Stimulated activated CD8-positive, alpha-beta memory T cell treated with anti-CD3 and anti-CD28 coated beads, Interleukin-7, amount 100 ng/mL, for 1 hour (primary cell): Measurements from ENCODE around the gene CECR2.

Source experiments
- DNase-seq, 2 donors: peaks; one replicate each; pipeline ENCODE4 v3.0.0-alpha.2; 2020; ENCODE audit warnings: low read depth in 2 of 2

The CECR2 gene

DNA sequence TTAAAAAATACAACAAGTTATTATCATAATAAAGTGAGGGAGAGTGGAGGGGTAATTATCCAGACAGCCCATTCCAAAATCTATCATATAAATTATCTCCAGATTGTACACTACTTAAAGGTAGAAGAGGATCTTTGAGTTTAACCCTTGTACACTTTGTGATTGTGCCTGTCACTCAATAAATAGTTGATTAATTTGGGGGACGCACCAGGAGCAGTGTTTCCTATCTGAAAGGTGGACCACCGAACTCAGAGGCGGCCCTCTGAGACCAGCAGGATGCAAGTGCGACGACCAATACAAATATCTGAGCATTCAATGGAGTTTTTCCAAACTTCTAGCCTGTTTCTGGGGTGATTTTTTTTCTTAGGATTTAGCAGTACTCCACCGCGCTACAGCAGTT, 1.1 kb upstream of the CECR2 start:
- no peak for DNase-seq

DNA sequence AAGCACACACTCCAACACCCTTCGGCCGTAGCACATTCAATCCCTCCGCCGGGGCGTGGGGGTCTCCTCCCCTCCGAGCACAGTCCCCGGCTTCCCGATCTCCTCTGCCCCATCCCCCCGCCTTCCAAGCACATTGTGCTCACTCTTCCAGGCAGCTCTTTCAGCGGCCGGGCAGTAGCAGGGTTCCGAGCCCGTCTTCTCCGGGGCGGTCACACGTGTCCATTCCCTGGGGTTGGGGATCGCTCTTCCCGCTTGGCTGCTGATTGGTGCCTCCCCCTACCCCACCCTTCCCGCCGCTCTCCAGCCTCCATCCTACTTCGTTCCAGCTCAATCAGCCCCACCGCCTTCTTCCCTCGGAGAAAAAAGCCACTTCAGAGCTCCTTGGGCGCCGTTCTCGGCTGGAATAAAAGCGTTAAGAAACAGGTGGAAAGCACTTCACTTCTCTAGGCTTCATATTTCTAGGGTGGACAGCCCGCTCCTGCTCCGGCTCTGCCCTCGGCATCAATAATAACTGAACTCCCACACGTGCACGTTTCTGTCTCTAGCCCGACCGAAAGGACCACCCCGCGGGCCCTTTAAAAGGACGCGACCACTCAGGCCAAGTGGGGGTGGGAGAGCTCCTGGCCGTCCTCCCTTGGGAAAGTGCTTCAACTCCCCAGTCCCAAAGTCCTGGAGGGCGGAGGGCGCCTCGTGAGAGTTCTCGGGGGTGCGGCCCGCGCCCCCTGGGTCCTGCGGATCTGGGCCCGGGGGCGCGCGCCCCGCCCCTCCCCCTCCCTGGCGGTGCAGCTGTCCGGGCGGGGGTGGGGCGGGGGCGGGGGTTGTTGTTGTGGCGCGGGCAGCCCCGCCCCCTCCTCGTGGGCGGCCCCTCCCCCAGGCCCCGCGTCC, 464 bp upstream of the CECR2 start:
- no peak for DNase-seq

DNA sequence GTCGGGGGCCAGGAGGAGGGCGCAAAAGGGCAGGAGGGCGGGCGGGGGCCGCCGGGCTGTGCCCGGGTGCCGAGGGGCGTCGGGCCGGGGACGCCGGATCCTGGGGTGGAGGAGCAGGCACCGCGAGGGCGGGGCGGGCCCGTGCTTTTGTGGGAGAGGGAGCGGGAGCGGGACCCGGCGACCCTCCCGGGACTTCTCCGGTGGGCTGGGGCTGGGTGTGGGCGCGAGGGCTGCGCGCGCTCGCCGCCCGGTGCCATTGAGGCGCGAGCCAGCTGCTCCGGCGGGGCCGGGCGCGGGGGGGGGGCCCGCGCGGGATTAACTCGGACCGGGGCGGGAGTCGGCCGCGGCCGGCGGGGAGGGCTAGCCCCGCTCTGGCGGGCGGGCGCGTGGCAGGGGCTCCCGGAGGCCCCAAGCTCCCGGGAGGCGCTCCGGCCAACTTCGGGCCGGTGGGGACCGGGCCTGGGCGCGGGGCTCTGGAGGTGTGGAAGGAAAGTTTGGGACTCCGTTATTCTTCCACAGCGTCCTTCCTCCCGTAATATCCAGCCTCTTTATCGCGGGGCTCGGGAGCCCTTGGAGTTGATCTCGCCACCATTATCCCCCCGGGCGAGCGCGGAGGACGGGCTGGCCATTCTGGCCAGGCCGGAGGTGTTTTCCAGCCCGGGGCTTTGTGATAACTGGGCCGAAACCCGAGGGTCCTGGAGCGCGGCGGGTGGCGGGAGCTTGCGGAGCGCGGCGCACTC, 936 bp downstream of the CECR2 start:
- DNase-seq, result no peak

DNA sequence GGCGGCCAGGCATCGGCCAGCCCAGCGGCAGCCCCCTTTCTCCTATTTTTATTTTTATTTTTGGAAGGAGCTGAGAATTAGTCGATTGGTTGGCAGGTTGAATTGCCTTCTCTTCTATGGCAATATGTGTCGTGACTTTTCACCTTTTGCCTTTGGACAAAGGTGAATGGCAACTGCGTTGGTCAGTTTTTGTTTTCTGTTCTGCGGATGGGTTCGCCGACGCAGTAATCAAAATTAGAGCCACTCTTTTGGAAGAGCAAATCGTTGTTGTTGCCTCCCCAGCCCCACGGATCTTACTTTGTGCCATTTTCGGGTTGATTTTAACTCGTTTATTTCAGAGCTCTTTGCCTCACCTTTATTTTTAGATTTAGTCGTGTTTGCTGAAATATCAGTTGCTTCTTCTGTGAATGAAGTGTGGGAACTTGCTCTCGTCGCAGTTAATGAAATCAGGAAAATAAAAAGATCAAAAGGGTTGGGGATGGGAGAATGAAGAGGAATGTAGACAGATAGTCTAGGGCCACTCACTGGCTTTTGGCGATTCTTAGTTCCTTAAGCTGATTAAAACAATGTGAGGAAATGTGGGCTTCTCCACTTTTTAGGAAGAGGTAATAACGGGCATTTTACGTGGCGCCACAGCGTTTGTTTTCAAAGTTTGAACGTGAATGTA, 1.6 kb downstream of the CECR2 start:
- no peak for DNase-seq

DNA sequence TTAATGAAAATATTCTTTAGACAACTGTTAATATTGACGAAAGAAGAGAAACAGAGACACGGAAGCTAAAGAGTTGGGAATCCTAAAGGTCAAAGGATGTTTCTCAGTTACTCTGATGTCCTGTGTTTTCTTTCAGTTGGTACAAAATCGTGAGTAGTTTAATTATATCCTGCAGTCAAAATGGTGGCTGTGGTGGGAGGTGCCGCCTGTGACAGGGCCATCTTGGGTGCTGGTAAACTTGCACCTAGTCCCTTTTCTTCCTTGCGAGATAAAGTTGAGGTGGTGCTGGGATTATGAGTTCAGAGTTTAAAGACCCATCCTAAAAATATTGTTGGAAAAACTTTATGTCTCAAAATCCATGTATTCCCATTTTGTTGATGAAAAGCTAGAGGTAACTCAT, 2.2 kb downstream of the CECR2 start:
- no peak for DNase-seq

DNA sequence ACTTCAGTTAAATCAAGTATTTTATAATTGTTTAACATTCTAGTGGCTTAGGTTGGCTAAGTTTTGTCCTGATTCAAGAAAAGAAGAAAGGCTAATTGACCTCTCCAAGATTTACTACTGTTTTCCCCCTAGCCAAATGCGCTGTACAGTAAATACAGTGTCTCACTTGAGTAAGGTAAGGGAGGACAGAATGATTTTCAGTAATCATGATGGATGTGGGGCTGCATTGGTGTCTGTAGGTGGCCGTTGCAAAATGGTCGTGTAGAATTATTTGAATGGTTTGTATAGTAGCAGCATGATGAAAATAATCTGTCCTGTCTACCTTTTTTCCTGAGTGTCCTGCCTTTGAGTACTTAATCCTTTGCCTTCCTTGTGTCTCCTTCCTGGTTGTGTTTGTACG, 4.6 kb downstream of the CECR2 start:
- DNase-seq, result no peak

DNA sequence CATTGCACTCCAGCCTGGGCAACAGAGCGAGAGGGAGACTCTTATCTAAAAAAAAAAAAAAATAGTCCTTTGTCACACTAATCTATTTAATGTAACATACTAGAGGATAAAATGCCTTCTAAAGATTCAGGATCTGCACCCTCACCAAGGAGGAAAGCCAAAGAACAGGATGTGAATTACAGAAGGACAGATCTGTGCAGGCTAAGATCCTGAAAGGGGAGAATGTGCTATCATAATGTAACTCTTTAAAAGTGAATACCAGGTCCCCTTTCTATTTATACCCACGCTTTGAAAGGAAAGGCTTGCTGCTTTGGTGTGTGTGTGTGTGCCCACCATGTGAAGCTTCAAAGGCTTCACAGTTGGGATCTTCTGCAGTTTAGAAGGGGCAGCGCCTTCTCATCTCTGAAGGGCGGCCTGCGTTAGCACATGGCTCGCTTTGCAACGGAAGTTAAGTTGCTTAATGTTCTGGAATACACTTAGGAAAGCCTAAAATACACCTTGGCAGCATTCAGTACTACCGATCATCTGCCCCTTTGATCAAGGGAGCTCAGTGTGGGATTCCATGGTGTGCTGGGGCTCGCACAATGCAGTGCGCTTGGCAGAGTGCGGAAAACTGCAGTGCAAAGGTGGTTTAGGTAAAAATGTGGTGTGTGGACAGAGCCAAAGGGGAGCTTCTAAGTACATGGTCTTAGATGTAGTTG, 6.8 kb downstream of the CECR2 start:
- DNase-seq, result no peak

DNA sequence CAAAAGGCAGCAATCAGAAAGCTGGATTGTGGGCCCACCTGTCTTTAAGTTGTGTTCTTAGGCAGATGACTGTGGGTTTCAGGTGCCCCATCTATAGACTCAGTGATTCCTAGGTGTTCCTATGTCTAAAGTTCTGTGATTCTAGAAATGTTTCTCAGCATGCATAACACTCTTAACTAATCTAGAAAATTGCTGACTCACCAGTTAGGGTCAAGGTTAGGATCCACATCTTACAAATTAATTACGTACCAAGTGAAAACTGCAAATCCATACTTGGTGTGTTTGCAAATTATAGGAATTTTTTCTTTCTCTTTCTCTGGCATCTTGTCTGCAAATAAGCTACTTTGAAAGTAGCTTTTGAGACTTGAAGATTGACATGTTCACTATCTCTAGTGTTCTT, 7.7 kb downstream of the CECR2 start:
- no peak for DNase-seq

DNA sequence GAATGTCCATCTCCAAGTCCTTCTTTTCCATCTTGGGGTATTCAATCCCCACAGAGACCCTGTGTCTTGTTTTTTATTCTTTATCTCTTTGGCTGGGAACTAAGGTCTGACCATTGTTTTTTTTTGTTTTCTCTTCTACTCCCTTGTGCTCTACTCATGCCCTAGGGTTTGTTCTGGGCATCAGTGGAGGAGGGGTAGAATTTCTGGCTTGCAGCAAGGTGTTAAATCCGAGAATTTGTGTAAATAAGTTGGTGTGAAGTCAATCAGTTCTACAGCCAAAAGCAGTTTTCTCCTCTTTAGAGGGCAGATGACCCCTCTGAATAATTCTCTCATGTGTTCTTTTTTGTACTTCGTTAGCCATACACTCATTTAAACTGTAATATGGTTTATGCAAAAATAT, 10.7 kb downstream of the CECR2 start:
- no peak for DNase-seq

DNA sequence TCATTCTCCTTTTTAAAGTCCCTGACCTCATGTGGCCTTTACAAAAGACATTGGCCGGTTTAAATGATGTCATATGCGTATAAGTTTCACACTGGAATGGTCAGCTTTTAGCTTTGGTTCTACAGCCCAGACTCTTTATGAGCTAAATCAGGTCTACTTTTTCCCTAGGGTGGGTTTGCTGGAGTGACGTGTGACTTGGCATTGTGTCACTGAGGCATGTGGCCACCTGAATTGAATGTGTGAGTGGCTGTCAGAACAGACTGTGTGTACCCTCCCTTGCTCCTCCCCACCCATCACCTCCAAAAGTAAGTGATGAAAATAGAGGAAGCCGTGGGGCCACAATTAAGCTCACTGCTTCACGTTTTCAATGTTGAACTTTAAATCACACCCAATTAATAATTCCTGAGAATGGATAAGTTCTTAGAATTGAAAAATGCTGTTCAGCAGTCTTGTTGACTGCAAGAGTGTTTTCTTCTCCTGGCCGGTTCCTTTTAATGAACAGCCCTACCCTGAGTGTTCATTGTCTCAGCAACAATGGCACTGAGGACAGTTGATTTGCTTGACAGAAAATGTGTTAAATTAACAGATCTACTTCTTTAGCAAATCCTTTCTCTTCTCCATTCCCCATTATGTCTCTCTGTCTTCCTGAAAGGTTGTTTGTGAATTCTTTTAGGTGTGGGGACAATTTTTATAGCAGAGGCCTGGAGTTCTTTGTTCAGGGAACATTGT, 11.3 kb downstream of the CECR2 start:
- no peak for DNase-seq

DNA sequence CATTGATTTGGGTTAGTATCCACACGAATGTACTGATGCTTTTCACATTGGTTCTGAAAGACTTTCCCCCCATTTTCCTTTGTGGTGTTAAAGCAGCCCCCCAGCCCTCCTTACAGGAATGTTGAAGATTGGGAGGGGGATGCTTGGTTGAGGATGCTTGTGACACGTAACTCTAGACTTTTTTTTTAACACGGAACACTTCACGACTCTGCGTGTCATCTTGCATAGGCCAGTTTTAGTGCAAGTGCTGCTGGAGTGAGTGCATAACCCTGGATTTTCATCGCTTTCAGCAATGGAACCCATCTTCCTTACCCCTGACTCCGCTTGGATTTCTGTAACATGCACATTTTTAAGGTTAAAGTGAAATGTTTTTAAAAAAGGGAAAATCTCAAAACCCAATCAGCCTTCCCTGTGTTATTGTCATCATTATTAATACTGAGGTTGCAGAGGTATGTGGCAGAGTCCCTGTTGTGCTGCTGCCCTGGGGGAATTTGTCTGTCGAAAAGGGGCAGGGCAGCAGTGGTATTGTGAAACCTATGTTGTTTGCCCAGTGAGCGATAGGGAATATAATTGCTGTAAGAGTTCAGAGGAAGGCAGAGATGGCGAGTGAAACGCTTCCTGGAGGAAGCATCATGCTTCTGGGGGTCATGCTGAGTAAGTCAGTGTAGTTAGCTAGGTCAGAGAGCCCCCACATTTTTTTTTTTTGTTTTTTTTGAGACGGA, 12.1 kb downstream of the CECR2 start:
- DNase-seq, result no peak

DNA sequence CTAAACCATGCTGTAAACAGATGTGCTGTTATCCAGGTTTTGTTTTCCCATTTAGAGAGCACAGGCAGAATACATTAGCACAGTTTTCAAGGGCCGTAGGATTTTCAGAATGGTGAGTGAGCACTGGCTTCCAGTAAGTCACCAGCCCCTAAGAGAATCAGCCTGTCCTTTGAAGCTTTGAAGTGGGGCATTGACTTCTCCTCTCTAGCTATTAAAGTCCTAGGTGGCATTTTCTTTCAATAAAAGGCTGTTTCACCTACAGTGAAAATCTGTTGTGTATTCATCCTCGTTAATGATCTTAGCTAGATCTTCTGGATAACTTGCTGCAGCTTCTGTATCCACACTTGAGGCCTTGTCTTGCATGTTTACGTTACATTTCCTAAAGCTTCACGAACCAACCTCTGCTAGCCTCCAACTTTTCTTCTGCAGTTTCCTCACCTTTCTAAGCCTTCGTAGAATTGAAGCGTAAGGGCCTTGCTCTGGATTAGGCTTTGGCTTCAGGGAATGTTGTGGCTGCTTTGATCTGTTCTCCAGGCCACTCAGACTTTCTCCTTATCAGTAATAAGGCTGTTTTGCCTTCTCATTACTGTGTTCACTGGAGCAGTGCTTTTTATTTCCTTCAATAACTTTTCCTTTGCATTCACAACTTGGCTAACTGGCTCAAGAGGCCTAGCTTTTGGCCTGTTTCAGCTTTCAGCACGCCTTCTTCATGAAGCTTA, 15.5 kb downstream of the CECR2 start:
- no peak for DNase-seq

DNA sequence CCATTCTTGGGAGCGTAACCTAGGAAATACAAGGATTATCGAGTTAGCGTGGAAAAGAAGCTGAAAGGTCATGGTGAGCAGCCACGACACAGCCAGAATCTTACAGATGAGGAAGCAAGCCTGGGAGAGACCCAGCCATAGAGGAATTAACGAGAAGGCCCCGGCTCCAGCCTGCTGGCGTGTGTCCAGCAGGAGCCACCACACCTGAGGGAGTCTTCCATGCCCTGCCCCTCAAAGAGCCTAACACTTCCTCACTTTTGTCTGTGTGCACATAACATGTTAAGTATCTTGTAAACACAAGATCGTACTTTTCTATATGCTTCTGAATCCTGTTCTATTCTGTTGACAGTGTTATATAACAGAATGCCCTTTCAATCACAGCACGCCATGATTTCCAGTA, 18.1 kb downstream of the CECR2 start:
- DNase-seq, result no peak

DNA sequence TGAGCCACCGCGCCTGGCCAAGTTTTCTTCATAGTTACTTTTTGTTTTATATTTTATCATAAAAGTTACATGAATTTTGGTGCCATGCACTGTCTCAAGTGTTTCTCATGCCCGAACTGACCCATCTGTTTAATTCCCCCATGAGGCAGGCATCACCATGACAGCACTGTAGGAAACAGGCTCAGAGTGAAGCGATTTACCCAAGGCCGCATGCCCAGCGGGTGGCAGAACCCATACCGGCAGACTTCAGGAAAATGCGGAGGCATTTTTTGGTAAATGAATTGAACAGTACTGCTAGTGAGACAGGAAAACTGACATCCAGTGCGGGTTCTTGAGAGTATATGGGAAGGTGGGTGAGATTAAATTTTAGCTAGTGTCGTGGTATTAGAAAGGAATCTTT, 19.0 kb downstream of the CECR2 start:
- no peak for DNase-seq

DNA sequence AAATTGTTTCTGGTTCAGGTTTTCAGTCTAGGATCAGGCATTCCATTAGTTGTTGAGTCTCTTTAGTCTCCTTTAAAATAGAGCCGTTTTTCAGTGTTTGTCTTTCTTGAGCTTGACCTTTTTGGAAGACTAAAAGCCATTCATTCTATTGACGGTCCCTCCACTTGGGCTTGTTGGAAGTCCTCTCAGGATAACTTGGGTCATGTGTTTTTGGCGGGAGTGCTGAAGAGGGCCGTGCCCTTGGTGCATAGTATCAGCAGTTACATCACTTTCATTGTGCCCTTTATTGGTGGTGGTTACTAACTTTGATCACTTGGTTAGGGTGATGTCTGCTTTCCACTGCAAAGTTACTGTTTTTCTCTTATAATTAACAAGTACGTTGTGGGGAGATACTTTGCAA, 20.8 kb downstream of the CECR2 start:
- DNase-seq, result no peak

DNA sequence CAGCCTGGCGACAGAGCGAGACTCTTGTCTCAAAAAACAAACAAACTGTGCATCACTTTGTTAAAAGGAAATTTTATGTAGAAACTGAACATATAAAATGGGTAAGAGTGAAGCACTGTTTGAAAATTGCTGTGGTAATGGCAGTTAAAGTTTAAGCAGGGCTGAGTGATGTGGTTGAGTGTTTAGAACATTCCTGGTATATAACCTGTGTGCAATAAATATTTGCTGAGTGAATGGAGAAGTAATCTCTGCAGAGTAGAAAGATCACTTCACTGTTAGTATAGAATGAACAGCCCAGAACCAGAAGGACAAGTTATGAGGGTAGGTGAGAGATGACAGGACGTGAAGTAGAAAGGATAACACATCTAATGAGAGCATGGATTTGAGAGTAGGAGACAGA, 27.3 kb downstream of the CECR2 start:
- DNase-seq, result no peak

DNA sequence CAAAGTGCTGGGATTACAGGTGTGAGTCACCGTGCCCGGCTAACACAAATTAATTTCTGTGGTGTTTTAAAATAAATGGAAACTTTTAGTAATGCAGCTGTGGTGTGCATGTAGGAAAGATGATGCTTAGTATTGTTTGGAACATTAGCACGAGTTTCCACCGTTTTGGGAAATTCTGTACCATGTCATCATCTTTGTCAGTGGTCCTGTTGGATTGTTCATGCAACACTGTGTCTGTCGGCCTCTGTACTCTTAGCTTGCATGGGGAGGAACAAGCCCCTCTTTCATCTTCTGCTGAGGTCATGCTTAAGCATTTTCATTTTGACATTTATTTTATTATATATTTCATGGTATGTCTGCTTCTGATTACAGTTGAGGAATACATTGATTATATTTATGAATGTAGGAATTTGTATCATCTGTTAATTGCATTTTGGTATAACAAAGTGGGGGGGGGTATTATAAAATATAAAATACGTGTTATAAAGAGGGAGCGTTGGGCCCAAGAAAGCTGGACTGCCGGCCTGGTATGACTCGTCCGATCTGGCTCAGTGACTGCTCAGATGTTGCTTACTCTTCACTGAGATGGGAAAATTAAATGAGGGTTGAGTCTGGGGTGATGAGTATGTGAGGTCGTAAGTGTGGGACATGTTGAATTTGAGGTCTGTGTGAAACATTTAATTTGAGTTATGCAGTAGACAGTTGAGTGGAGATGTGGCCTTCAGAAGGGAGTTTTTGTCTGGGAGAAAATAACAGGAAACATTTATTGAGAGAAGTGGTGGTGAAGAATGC, 28.7 kb downstream of the CECR2 start:
- DNase-seq, result no peak

DNA sequence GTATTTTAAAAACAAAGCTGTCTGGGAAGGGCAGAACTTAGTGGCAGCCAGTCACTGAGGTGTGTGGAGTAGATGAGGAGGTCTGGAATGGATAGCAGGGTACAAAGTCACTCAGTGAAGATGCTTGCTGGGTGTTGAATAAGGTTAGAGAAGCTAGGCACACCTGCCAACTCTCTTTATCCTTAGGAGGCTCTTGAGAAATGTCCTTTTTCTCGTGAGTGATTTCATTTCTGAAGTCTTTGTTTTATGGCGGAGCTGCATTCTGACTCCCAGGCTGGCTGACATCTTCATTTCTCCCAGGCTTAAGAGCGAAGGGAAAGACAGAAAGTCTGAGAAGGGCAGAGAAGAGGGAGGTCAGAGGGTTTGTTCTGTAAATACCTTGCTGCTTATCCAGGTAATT, 31.0 kb downstream of the CECR2 start:
- DNase-seq, result no peak

DNA sequence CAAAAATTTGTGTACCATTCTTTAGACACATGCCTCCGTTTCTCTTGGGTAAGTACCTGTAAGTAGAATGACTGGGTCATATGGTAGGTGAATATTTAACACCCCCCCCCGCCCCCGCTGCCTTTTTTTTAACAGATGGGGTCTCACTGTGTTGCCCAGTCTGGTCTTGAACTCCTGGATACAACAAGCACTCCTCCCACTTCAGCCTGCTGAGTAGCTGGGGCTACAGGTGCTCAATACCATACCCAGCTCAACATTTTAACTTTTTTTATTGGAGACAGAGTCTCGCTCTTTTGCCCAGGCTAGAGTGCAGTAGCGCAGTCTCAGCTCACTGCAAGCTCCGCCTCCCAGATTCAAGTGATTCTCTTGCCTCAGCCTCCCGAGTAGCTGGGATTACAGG, 32.5 kb downstream of the CECR2 start:
- DNase-seq, result no peak
